Right lobe of liver (tissue), 6 donors: ENCODE results near the gene C6orf89. TPM values are rescaled to one million over a fixed set of nuclear protein-coding genes. Genes with fewer than 3 reads are reported as not detected.

Experiments
- ATAC-seq, 4 donors: fragments of 200-7000 bp; cut with Tn5 transposase; one replicate each; pipeline ENCODE4 v1.9.1; 2020; ENCODE audit warnings: mild to moderate bottlenecking in 4 of 4, moderate library complexity in 4 of 4
- DNase-seq, 3 donors: peaks; one replicate each; pipeline ENCODE4 v3.0.0-alpha.2; 2020
- H3K27ac ChIP-seq, 3 donors: fragments of 200-600 bp; one replicate each; pipeline ENCODE4 v1.8.0; 2022
- H3K27me3 ChIP-seq, 2 donors: fragments of 200-600 bp; one replicate each; pipeline ENCODE4 v1.8.0; 2022
- H3K36me3 ChIP-seq, 4 donors: fragments of 200-600 bp; sonication (generic) in 1 of 4; one replicate each; pipeline versions ENCODE4 v1.5.1 to v1.8.0; 2017 to 2022; ENCODE audit warnings: control low read depth in 1 of 4
- H3K4me1 ChIP-seq, 4 donors: fragments of 200-600 bp; sonication (generic) in 1 of 4; one replicate each; pipeline versions ENCODE4 v1.5.1 to v1.8.0; 2017 to 2022; ENCODE audit warnings: control low read depth in 1 of 4
- H3K4me3 ChIP-seq, 3 donors: fragments of 200-600 bp; one replicate each; pipeline ENCODE4 v1.8.0; 2022
- H3K9me3 ChIP-seq, 4 donors: fragments of 200-600 bp; sonication (generic) in 1 of 4; one replicate each; pipeline versions ENCODE4 v1.5.1 to v1.8.0; 2017 to 2022; ENCODE audit warnings: control low read depth in 1 of 4
- CTCF ChIP-seq, 4 donors: fragments of 200-600 bp in 3 of 4; fragments of 450-650 bp in 1 of 4; IDR thresholded peaks; one replicate each; pipeline versions ENCODE4 v1.5.1 to v1.8.0; 2016 to 2022; ENCODE audit warnings: antibody characterized with exemption in 4 of 4, mild to moderate bottlenecking in 2 of 4
- POLR2A ChIP-seq: fragments of 450-650 bp; IDR thresholded peaks from one replicate; pipeline ENCODE4 v1.6.1; 2017; ENCODE audit warnings: antibody characterized with exemption, mild to moderate bottlenecking
- WGBS: methylation state at CpG from one replicate; pipeline ENCODE4 v1.1.6; 2018; ENCODE audit warnings: low coverage, low lambda C conversion rate; ENCODE audit not compliant: insufficient coverage; ENCODE audit errors: missing lambda C conversion rate; 5-methylcytosine and 5-hydroxymethylcytosine counted together
- intact Hi-C, 2 donors: fragments of 100-400 bp; cut with DNase I; formaldehyde crosslinking; loops; one replicate each; pipeline versions ENCODE4 v1.11.2 to v1.14.1; 2022
- total RNA-seq, 6 experiments: library from RNA; depleted of rRNA in 2 of 6; stranded (reverse); fragments of >200 nt in 2 of 6; fragmentation: NEBNext Ultra II Directional in 3 of 6; extraction: Animal tissue kit (Norgen Biotek cat#: 25700) in 3 of 6; gene quantifications; one replicate each; pipeline versions ENCODE4 v1.1.0 to v1.2.4, GENCODE V29; 2016 to 2023
- donor health status: DM: no; HTN: yes; CAD: no.
- donor health status: DM: no; HTN: no; CAD: no.
- donor health status: DM: no; HTN: no; CAD: no.
- donor health status: DM: no; HTN: yes; CAD: no.
- donor health status: DM: no; HTN: yes; CAD: no.

The C6orf89 gene
- total RNA-seq, 6 experiments from 2014 or later, result 29.0 to 37.0 (median 32.1) TPM

DNA sequence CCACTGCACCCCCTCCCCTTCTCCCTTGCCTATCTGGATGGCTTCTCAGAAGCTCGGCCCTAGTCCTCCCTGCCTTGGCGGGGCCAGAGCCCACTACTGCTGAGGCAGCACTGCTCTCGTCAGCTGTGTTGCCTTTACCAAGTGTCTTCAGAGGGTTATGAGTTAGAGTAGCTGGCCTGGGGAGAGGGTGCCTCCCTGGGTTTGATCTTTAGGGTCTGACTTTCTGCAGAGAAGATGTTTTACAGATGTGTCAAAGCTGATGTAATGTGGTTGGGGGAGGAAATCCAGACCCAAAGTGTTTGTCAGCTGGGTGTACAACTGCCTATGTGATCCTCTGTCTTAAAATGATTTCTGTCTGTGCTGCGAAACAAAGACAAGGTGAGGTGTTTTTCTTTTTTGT, 38.4 kb downstream of the C6orf89 start:
- H3K4me1 ChIP-seq, result no peaks in the 10 kb centered on the region
- TF ChIP-seq POLR2A (no peak), CTCF (IDR thresholded peaks at IDR 0.05) (no peak)
- no peak overlapping the region for H3K27ac ChIP-seq
- H3K36me3 ChIP-seq, result peaks cover 0 to 16% (median 6%) of the 10 kb centered on the region in 4 donors
- DNase-seq, result no peak
- intact Hi-C loops, result no loop called here
- H3K27me3 ChIP-seq, result no peaks in the 10 kb centered on the region
- no peaks in the 10 kb centered on the region for H3K9me3 ChIP-seq
- H3K4me3 ChIP-seq, result no peak overlapping the region
- ATAC-seq, result no peak
- 100% methylated on average over 2 of the region's 4 CpGs for WGBS

GRCh38 chr6:36924778-36925374, 39.1 kb downstream of the C6orf89 start:
- DNase-seq, result no peak
- no peak for ATAC-seq
- 65% methylated on average over 5 of the region's 5 CpGs for WGBS
- Histone ChIP-seq H3K36me3 (peaks cover 0 to 11% (median 4%) of the 10 kb centered on the region in 4 donors), H3K4me3 (no peak overlapping the region), H3K4me1 (no peaks in the 10 kb centered on the region), H3K27ac (no peak overlapping the region), H3K27me3 (no peaks in the 10 kb centered on the region), H3K9me3 (no peaks in the 10 kb centered on the region)
- TF ChIP-seq POLR2A, result no peak
- TF ChIP-seq CTCF (IDR thresholded peaks at IDR 0.05), result no peak
- intact Hi-C loops, result no loop called here

DNA sequence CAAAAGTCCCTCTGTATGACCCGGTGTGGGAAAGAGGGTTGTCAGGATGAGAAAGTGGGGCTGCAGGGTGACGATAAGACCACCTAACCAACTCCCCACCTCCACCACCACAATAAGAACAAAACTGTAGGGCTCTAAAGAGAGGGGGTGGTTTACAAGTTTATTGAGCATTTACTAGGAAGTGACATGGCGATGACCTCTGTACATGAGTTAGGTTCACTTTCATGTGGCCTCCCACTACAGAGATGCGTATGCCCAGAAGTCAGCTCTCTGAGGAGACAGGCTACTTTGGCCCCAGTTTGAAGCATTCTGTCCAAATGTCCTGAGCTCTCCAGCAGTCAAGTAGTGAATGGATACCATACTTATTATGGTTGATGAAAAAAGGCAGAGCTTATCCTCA, 40.1 kb downstream of the C6orf89 start:
- intact Hi-C loops, result no loop called here
- Histone ChIP-seq H3K4me3 (no peak overlapping the region), H3K9me3 (no peaks in the 10 kb centered on the region), H3K27me3 (no peaks in the 10 kb centered on the region), H3K27ac (no peak overlapping the region), H3K36me3 (peaks cover 0 to 11% (median 4%) of the 10 kb centered on the region in 4 donors), H3K4me1 (no peaks in the 10 kb centered on the region)
- WGBS, result 80% methylated on average over 2 of the region's 4 CpGs
- TF ChIP-seq CTCF (IDR thresholded peaks at IDR 0.05) (no peak), POLR2A (no peak)
- no peak for ATAC-seq
- DNase-seq, result no peak

- Histone ChIP-seq H3K27ac (no peak overlapping the region), H3K36me3 (peaks cover 0 to 11% (median 4%) of the 10 kb centered on the region in 4 donors), H3K4me3 (no peak overlapping the region), H3K9me3 (no peaks in the 10 kb centered on the region), H3K4me1 (no peaks in the 10 kb centered on the region), H3K27me3 (no peaks in the 10 kb centered on the region)
- ATAC-seq (no peak), DNase-seq (no peak)
- WGBS, result 85% methylated on average over 8 of the region's 10 CpGs
- TF ChIP-seq CTCF (IDR thresholded peaks at IDR 0.05) (no peak), POLR2A (no peak)
- intact Hi-C loops, result no loop called here
These were observed 41.2 kb downstream of the C6orf89 start for GRCh38 chr6:36926708-36927513.
